Activated T-cell treated with anti-CD3 and anti-CD28 coated beads, Interleukin-2, amount 50 U/mL, for 24 hours (primary cell): ENCODE measurements around the gene CCDC141.

Experiments used
- DNase-seq: peaks from one replicate; pipeline ENCODE4 v3.0.0-alpha.2; 2020
- H3K27ac Mint-ChIP-seq: 2 replicates; pipeline ENCODE4 v1.8.0; 2020; ENCODE audit warnings: mild to moderate bottlenecking, mixed read lengths
- H3K27me3 Mint-ChIP-seq: 2 replicates; pipeline ENCODE4 v1.8.0; 2020; ENCODE audit warnings: mixed read lengths
- H3K36me3 Mint-ChIP-seq: 2 replicates; pipeline ENCODE4 v1.8.0; 2020; ENCODE audit warnings: low read depth, mixed read lengths
- H3K4me1 Mint-ChIP-seq: 2 replicates; pipeline ENCODE4 v1.8.0; 2020; ENCODE audit warnings: low read depth, mixed read lengths
- H3K4me3 Mint-ChIP-seq: 2 replicates; pipeline ENCODE4 v1.8.0; 2020; ENCODE audit warnings: mild to moderate bottlenecking, moderate library complexity, mixed read lengths
- H3K9me3 Mint-ChIP-seq: 2 replicates; pipeline ENCODE4 v1.8.0; 2020; ENCODE audit warnings: mixed read lengths

Gene CCDC141

GRCh38 chr2:178836807-178837206, 213.1 kb downstream of the CCDC141 start:
- H3K9me3 Mint-ChIP-seq: no peaks in the 10 kb centered on the region
- H3K27ac Mint-ChIP-seq: no peak overlapping the region
- H3K4me1 Mint-ChIP-seq: no peaks in the 10 kb centered on the region
- H3K4me3 Mint-ChIP-seq: no peak overlapping the region
- no peak for DNase-seq
- peaks cover 15% of the 10 kb centered on the region for H3K36me3 Mint-ChIP-seq
- H3K27me3 Mint-ChIP-seq: no peaks in the 10 kb centered on the region

GRCh38 chr2:178834086-178834485, 215.9 kb downstream of the CCDC141 start:
- Mint-ChIP-seq H3K27me3 (no peaks in the 10 kb centered on the region), H3K9me3 (no peaks in the 10 kb centered on the region), H3K27ac (no peak overlapping the region), H3K4me3 (no peak overlapping the region), H3K36me3 (peaks cover 13% of the 10 kb centered on the region), H3K4me1 (peaks cover 13% of the 10 kb centered on the region)
- DNase-seq: no peak

DNA sequence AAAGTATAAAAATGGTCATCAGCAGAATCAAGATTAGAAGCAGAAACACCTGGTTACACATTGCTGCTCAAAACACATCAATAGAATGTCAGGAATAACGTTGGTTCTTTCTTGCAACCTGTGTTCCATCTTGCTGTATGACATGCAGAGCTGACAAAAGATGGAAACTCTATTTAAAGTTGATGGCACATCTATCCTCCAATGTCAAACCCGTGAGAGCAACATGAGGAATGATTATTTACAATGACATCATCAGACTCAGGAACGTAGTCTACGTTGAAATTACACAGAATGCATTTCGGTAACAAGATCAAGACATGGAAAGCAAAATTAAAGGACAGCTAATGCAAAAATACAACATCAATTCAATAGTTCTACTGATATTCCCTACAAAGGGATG, 216.6 kb downstream of the CCDC141 start:
- Mint-ChIP-seq H3K4me1 (peaks cover 15% of the 10 kb centered on the region), H3K27me3 (no peaks in the 10 kb centered on the region), H3K4me3 (no peak overlapping the region), H3K27ac (no peak overlapping the region), H3K36me3 (peaks cover 13% of the 10 kb centered on the region), H3K9me3 (no peaks in the 10 kb centered on the region)
- DNase-seq: no peak

DNA sequence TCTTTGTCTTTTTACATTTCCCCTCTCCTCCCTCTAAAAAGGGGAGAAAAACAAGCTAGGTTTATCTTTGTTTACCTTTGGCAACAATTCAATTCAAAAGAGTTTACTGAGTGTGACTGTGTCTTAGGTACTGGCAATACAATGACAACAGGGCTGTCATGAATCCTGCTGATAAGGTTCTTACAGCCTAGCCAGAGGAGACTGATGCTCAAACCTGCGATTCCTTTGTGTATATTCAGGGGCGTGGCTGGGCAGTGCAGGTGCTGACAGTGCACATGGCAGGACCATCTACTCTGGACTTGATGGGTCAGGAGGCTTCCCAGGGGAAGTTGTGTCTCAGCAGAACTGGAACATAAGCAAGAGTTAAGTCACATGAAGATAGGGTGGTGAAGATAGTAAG, 219.5 kb downstream of the CCDC141 start:
- no peak overlapping the region for H3K4me3 Mint-ChIP-seq
- no peaks in the 10 kb centered on the region for H3K27me3 Mint-ChIP-seq
- no peak overlapping the region for H3K27ac Mint-ChIP-seq
- no peaks in the 10 kb centered on the region for H3K9me3 Mint-ChIP-seq
- peaks cover 15% of the 10 kb centered on the region for H3K4me1 Mint-ChIP-seq
- H3K36me3 Mint-ChIP-seq: peaks cover 12% of the 10 kb centered on the region
- DNase-seq: no peak

DNA sequence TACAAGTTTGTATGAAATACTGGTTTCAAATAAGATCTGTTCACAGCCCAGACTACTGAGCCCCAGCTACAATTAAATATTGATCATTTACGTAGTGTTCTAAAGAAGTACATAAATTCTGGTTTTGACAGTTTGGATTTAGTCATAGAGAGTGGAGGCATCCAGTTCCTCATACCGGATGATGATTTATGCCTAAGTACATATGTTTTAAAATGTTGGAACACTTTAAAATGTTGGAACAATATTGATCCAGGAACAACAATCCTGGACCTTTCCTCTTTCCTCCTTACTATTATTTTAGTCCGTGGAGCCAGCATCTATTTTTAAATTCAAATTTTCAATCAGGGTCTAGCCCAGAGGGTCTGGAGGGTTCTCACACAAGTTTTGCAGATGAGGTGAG, 220.0 kb downstream of the CCDC141 start:
- Mint-ChIP-seq H3K36me3 (peaks cover 12% of the 10 kb centered on the region), H3K4me1 (peaks cover 15% of the 10 kb centered on the region), H3K4me3 (no peak overlapping the region)

DNA sequence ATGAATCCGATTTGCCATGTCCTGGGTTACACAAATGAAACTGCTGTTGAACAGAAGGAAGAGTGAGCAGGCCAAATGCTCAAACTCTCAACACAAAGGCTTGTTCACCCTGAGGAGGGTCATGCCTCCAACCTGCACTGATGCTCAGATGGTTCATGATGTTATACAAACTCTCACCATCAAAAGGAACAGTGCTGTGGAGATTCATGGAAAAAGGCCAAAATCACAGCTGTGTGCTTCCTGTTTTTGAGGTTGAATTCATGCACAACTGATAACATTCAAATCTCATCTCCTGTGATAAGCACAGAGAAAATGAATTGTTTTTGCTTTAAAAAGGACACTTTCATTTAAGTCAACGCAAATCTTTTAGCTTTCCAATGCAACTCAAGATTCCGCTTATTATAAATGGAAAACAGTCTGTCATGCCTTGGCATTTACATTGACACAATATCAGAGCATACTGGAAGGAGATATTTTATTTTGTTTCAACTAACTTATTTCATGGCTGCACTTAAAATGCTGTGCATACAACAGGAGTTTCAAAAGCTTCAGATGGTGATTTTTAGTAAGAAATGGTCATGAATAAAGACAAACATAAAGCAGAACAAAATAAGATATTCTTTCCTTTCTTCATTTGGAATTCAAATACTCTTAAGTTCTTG, 220.5 kb downstream of the CCDC141 start:
- Mint-ChIP-seq H3K4me3 (no peak overlapping the region), H3K9me3 (no peaks in the 10 kb centered on the region), H3K36me3 (peaks cover 12% of the 10 kb centered on the region), H3K27me3 (no peaks in the 10 kb centered on the region), H3K4me1 (peaks cover 15% of the 10 kb centered on the region), H3K27ac (no peak overlapping the region)
- DNase-seq: no peak

More for the DNA sequence above, 220.0 kb downstream of the CCDC141 start:
- no peaks in the 10 kb centered on the region for H3K27me3 Mint-ChIP-seq
- no peaks in the 10 kb centered on the region for H3K9me3 Mint-ChIP-seq
- no peak for DNase-seq
- no peak overlapping the region for H3K27ac Mint-ChIP-seq

DNA sequence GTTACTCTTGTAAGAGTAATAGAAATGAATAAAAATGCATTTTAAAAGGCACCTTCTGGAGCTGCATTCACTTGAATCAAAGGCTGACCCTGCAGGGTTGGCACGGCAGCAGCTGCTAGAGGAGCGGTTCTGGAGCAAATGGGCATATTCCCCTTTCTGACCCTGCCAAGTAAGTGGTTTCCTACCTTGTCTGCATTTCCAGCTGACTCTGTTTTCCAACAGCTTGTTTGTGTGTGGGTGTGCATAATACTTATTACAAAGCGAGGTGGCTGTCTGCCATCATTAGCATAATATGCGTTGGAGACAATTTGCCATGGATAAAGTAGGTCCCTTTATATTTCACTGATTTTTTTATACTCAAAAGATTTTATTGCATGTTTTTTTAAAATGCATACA, 221.5 kb downstream of the CCDC141 start:
- H3K4me1 Mint-ChIP-seq: peaks cover 15% of the 10 kb centered on the region
- H3K36me3 Mint-ChIP-seq: peaks cover 5% of the 10 kb centered on the region
- H3K27ac Mint-ChIP-seq: no peak overlapping the region
- DNase-seq: no peak
- H3K27me3 Mint-ChIP-seq: no peaks in the 10 kb centered on the region
- H3K9me3 Mint-ChIP-seq: no peaks in the 10 kb centered on the region
- H3K4me3 Mint-ChIP-seq: no peak overlapping the region

GRCh38 chr2:178827739-178828485, 222.0 kb downstream of the CCDC141 start:
- Mint-ChIP-seq H3K4me3 (no peak overlapping the region), H3K27ac (no peak overlapping the region), H3K4me1 (peaks cover 15% of the 10 kb centered on the region), H3K36me3 (peaks cover 5% of the 10 kb centered on the region), H3K27me3 (no peaks in the 10 kb centered on the region), H3K9me3 (no peaks in the 10 kb centered on the region)
- DNase-seq: no peak

- Mint-ChIP-seq H3K4me1 (peaks cover 15% of the 10 kb centered on the region), H3K4me3 (no peak overlapping the region), H3K27me3 (no peaks in the 10 kb centered on the region), H3K9me3 (no peaks in the 10 kb centered on the region), H3K27ac (no peak overlapping the region), H3K36me3 (peaks cover 5% of the 10 kb centered on the region)
- no peak for DNase-seq
These were observed 222.8 kb downstream of the CCDC141 start for GRCh38 chr2:178827111-178827510.

GRCh38 chr2:178825183-178825582, 224.8 kb downstream of the CCDC141 start:
- no peak overlapping the region for H3K27ac Mint-ChIP-seq
- H3K4me3 Mint-ChIP-seq: no peak overlapping the region
- peaks cover 13% of the 10 kb centered on the region for H3K4me1 Mint-ChIP-seq
- peaks cover 5% of the 10 kb centered on the region for H3K36me3 Mint-ChIP-seq
- no peaks in the 10 kb centered on the region for H3K27me3 Mint-ChIP-seq
- DNase-seq: no peak
- H3K9me3 Mint-ChIP-seq: no peaks in the 10 kb centered on the region

DNA sequence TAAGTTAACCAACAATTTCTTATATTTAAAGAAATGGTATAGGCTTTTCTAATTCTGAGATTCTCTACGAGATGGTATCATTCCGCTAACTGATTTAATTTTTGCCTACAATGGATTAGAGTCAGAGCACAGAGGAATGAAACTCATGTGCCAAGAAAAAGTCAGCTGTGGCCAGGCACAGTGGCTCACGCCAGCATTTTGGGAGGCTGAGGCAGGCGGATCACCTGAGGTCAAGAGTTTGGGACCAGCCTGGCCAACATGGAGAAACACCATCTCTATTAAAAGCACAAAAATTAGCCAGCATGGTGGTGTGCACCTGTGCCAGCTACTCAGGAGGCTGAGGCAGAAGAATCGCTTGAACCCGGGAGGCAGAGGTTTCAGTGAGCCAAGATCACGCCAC, 225.8 kb downstream of the CCDC141 start:
- H3K4me3 Mint-ChIP-seq: no peak overlapping the region
- DNase-seq: no peak
- no peak overlapping the region for H3K27ac Mint-ChIP-seq
- peaks cover 5% of the 10 kb centered on the region for H3K36me3 Mint-ChIP-seq
- H3K4me1 Mint-ChIP-seq: peaks cover 6% of the 10 kb centered on the region
- H3K27me3 Mint-ChIP-seq: no peaks in the 10 kb centered on the region
- no peaks in the 10 kb centered on the region for H3K9me3 Mint-ChIP-seq

DNA sequence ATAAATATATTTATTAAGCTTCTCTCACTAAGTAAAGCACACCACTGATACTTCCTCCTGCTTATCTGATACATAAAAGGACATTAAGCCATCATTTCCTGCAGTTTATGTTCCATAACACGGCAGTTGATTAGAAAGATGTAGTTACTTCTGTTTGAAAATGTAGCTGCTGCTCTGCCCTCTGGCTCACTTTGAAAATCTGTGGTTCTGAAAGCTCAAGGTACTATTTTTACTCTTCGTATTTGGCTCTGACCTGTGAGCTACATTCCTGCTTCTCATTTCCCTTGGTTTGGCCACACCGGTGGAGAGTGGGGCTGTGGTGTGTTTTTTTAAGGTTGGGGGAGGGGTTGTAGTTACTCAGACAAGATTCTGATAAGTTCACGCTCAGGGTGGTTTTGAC, 229.9 kb downstream of the CCDC141 start:
- H3K27ac Mint-ChIP-seq: peak overlapping the region; percentile 9

DNA sequence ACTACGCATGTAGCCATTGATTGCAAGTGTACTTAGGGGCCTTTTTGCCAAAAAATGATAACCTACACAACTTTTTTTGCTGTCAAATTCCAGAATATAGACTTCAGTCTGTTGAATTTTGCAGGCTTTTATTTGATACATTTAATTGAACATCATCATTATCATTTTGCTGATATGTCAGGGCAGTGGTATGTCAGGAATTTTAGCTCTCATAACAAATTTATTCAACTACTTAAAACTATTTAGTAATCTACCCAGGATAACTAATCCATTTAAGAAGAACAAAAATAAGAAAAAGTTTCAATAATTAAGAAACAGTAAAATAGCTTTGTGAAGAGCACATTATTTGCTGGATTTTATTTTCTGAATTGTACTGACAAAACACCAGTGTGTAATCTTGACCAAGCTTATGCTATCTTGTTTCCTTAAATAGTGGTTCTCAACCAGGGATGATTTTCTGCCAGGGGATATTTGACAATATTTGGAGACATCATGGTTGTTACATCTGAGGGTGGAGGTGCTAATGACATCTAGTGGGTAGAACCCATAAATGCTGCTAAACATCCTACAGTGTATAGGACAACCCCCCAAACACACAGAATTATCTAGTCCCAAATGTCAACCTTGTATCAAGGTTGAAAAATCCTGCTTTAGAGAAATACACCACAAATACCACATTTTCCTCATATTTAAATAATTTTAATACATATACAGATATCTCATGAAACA, 230.6 kb downstream of the CCDC141 start:
- H3K36me3 Mint-ChIP-seq: no peaks in the 10 kb centered on the region

More for the DNA sequence above, 229.9 kb downstream of the CCDC141 start:
- DNase-seq: no peak
- H3K4me3 Mint-ChIP-seq: peak overlapping the region; percentile 3
- no peaks in the 10 kb centered on the region for H3K27me3 Mint-ChIP-seq
- no peaks in the 10 kb centered on the region for H3K9me3 Mint-ChIP-seq
- peaks cover 4% of the 10 kb centered on the region for H3K4me1 Mint-ChIP-seq
- H3K36me3 Mint-ChIP-seq: no peaks in the 10 kb centered on the region

DNA sequence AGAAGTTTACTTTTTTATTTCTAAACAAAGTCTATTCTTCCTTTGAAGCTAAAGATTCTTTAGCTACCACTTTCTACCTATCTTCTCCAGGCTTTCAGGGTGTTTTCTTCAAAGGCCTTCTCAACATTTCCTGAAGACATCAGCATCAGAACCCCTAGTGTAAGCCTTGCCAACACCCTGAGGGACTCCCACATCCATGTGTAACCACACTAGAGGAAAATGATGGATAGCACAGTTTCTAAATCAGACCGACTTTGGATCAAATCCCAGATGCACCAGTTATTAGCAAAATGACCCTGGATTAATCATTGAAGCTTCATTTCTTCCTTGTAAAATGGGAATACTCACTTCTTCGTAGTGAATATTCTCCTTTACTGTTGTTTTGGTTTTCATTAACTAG, 238.0 kb downstream of the CCDC141 start:
- no peak overlapping the region for H3K4me3 Mint-ChIP-seq
- H3K4me1 Mint-ChIP-seq: no peaks in the 10 kb centered on the region
- DNase-seq: no peak
- H3K9me3 Mint-ChIP-seq: no peaks in the 10 kb centered on the region
- no peak overlapping the region for H3K27ac Mint-ChIP-seq
- no peaks in the 10 kb centered on the region for H3K27me3 Mint-ChIP-seq
- H3K36me3 Mint-ChIP-seq: no peaks in the 10 kb centered on the region

More for the DNA sequence above, 230.6 kb downstream of the CCDC141 start:
- Mint-ChIP-seq H3K9me3 (no peaks in the 10 kb centered on the region), H3K27ac (no peak overlapping the region), H3K4me1 (peaks cover 4% of the 10 kb centered on the region), H3K4me3 (no peak overlapping the region), H3K27me3 (no peaks in the 10 kb centered on the region)
- no peak for DNase-seq

GRCh38 chr2:178811045-178811444, 238.9 kb downstream of the CCDC141 start:
- no peak for DNase-seq
- no peaks in the 10 kb centered on the region for H3K4me1 Mint-ChIP-seq
- no peak overlapping the region for H3K4me3 Mint-ChIP-seq
- no peak overlapping the region for H3K27ac Mint-ChIP-seq
- H3K27me3 Mint-ChIP-seq: no peaks in the 10 kb centered on the region
- no peaks in the 10 kb centered on the region for H3K9me3 Mint-ChIP-seq
- H3K36me3 Mint-ChIP-seq: no peaks in the 10 kb centered on the region
